Measurements from ENCODE around the gene MLLT6.

- TF ChIP-seq POLR2A (IDR thresholded peaks at IDR 0.05; ENCODE audit: low read length), result no peak
- TF ChIP-seq GATA1 (IDR thresholded peaks at IDR 0.05; ENCODE audit: low read depth, low read length), result no peak
These were observed 41.0 kb upstream of the MLLT6 start for GRCh38 chr17:38663964-38664644.
